C4-2B (cell line): Measurements from ENCODE around the gene ITPKC.

Experiments used
- CTCF ChIP-seq: fragments of 450-650 bp; conservative IDR thresholded peaks from 2 replicates; pipeline ENCODE4 v1.5.1; 2017; ENCODE audit warnings: mild to moderate bottlenecking
- ZFX ChIP-seq: fragments of 450-650 bp; IDR thresholded peaks from 2 replicates; pipeline ENCODE4 v1.6.1; 2017

- no peak for TF ChIP-seq CTCF
- no peak for TF ChIP-seq ZFX
These were observed 31.3 kb upstream of the ITPKC start for GRCh38 chr19:40685563-40685962.
